HCT116 (cell line): Measurements from ENCODE around the gene FOXP1. TPM values are rescaled to one million over a fixed set of nuclear protein-coding genes. Genes with fewer than 3 reads are reported as not detected.

ENCODE experiments used
- ATAC-seq: fragments of 200-7000 bp; cut with Tn5 transposase; 2 replicates; pipeline ENCODE4 v1.9.1; 2020; ENCODE audit warnings: mild to moderate bottlenecking, moderate library complexity
- BruUV-seq: library from RNA; stranded (reverse); fragments of 400-500 nt; replicated peaks from 2 replicates; lab custom pipeline; 2021; lab: Mats Ljungman, UMichigan
- CTCF ChIA-PET: fragments of 300-600 bp; sonication (Branson Sonifier 250); formaldehyde crosslinking; loops from one replicate; lab custom pipeline; 2021; ENCODE audit warnings: antibody characterized with exemption; lab: Charles Lee
- POLR2A ChIA-PET: fragments of 300-600, 350-600 bp; sonication (Branson Sonifier 250); formaldehyde crosslinking; loops from one replicate; lab custom pipeline; 2021; ENCODE audit warnings: antibody characterized with exemption; lab: Charles Lee
- RAD21 ChIA-PET, 2 experiments: fragments of 300-600 bp; sonication (Branson Sonifier 250); formaldehyde crosslinking; loops; one replicate each; lab custom pipeline; 2023; ENCODE audit warnings: low total read pairs in 2 of 2; ENCODE audit not compliant: uncharacterized antibody in 2 of 2, unreplicated experiment in 2 of 2, low non-redundant PET in 1 of 2; lab: Charles Lee
- DNase-seq: peaks from one replicate; pipeline ENCODE4 v3.0.0-alpha.2; 2010; ENCODE audit warnings: low read depth, low spot score
- H2AFZ ChIP-seq: fragments of 200-600 bp; shearing (Covaris generic), sonication (generic); 2 replicates; pipeline ENCODE4 v1.6.1; 2017; ENCODE audit warnings: low read depth, mixed run types, mixed read lengths, antibody characterized with exemption, low read length; ENCODE audit not compliant: poor library complexity, severe bottlenecking
- H3K27ac ChIP-seq: 2 replicates; pipeline ENCODE4 v1.5.1; 2012; ENCODE audit warnings: low read depth, low read length
- H3K27me3 ChIP-seq: fragments of 200-600 bp; sonication (generic); 2 replicates; pipeline ENCODE4 v1.6.1; 2016; ENCODE audit warnings: mixed run types, low read length, mixed read lengths; ENCODE audit not compliant: insufficient read depth
- H3K36me3 ChIP-seq, 2 experiments: fragments of 200-500 bp in 1 of 2; fragments of 200-600 bp in 1 of 2; sonication (Bioruptor generic) in 1 of 2; sonication (generic) in 1 of 2; 2 replicates each; pipeline versions ENCODE4 v1.5.1 to v1.6.1; 2014 to 2016; ENCODE audit warnings: low read length in 2 of 2, inconsistent platforms in 1 of 2, mixed read lengths in 1 of 2, mixed run types in 1 of 2; ENCODE audit not compliant: insufficient read depth in 2 of 2, control insufficient read depth in 1 of 2
- H3K4me1 ChIP-seq, 2 experiments: fragments of 200-600 bp in 1 of 2; sonication (generic) in 1 of 2; 2 replicates each; pipeline versions ENCODE4 v1.5.1 to v1.6.1; 2012 to 2017; ENCODE audit warnings: low read length in 2 of 2, inconsistent platforms in 1 of 2, mild to moderate bottlenecking in 1 of 2, mixed read lengths in 1 of 2, mixed run types in 1 of 2, moderate library complexity in 1 of 2; ENCODE audit not compliant: insufficient read depth in 2 of 2, control insufficient read depth in 1 of 2
- H3K4me2 ChIP-seq: fragments of 200-600 bp; sonication (generic); 2 replicates; pipeline ENCODE4 v1.6.1; 2017; ENCODE audit warnings: mixed run types, low read length, mixed read lengths
- H3K4me3 ChIP-seq, 2 experiments: fragments of 200-600 bp in 1 of 2; sonication (generic) in 1 of 2; replicated peaks in 1 of 2; 2 replicates each; pipeline ENCODE4 v1.5.1; 2011 to 2016; ENCODE audit warnings: low read length in 2 of 2, control low read depth in 1 of 2, low read depth in 1 of 2, mild to moderate bottlenecking in 1 of 2, mixed read lengths in 1 of 2, mixed run types in 1 of 2
- H3K79me2 ChIP-seq: fragments of 200-600 bp; sonication (generic); 2 replicates; pipeline ENCODE4 v1.6.1; 2017; ENCODE audit warnings: mild to moderate bottlenecking, mixed run types, low read length, moderate library complexity, mixed read lengths; ENCODE audit not compliant: insufficient read depth
- H3K9ac ChIP-seq: fragments of 200-600 bp; sonication (generic); 2 replicates; pipeline ENCODE4 v1.6.1; 2016; ENCODE audit warnings: low read length, mixed read lengths
- H3K9me2 ChIP-seq: fragments of 200-600 bp; sonication (generic), shearing (Covaris generic); 2 replicates; pipeline ENCODE4 v1.6.1; 2017; ENCODE audit warnings: mixed run types, mild to moderate bottlenecking, moderate library complexity; ENCODE audit not compliant: insufficient read depth
- H3K9me3 ChIP-seq, 2 experiments: fragments of 200-500 bp in 1 of 2; fragments of 200-600 bp in 1 of 2; sonication (Bioruptor generic) in 1 of 2; sonication (generic) in 1 of 2; 2 replicates each; pipeline ENCODE4 v1.6.1; 2014 to 2017; ENCODE audit warnings: low read length in 2 of 2, mixed read lengths in 2 of 2, inconsistent platforms in 1 of 2, low read depth in 1 of 2, mild to moderate bottlenecking in 1 of 2, mixed run types in 1 of 2, moderate library complexity in 1 of 2; ENCODE audit not compliant: control insufficient read depth in 1 of 2, insufficient read depth in 1 of 2
- H4K20me1 ChIP-seq: fragments of 200-600 bp; sonication (generic), shearing (Covaris generic); 2 replicates; pipeline ENCODE4 v1.6.1; 2017; ENCODE audit warnings: mixed run types, mild to moderate bottlenecking, moderate library complexity; ENCODE audit not compliant: insufficient read depth
- CEBPB ChIP-seq: IDR thresholded peaks from 2 replicates; pipeline ENCODE4 v1.6.1; 2012; ENCODE audit warnings: low read depth
- EZH2 ChIP-seq: fragments of 200-600 bp; sonication (generic); IDR thresholded peaks from 2 replicates; pipeline ENCODE4 v1.6.1; 2017; ENCODE audit warnings: antibody characterized with exemption, mixed run types
- FOSL1 ChIP-seq: IDR thresholded peaks from 2 replicates; pipeline ENCODE4 v1.6.1; 2012; ENCODE audit warnings: low read depth
- MAX ChIP-seq: IDR thresholded peaks from 2 replicates; pipeline ENCODE4 v1.6.1; 2012
- REST ChIP-seq: IDR thresholded peaks from 2 replicates; pipeline ENCODE4 v1.6.1; 2012; ENCODE audit warnings: low read depth
- SIN3A ChIP-seq: IDR thresholded peaks from 2 replicates; pipeline ENCODE4 v1.6.1; 2012; ENCODE audit warnings: low read depth
- TCF7L2 ChIP-seq: IDR thresholded peaks from 2 replicates; pipeline ENCODE4 v1.7.0; 2011; ENCODE audit warnings: borderline replicate concordance, inconsistent platforms; ENCODE audit not compliant: insufficient read depth, insufficient read length; ENCODE audit errors: extremely low read depth
- intact Hi-C: fragments of 100-400 bp; cut with micrococcal nuclease; formaldehyde crosslinking; loops from 2 replicates; pipeline ENCODE4 v1.10.0; 2022
- total RNA-seq: library from RNA; stranded (reverse); gene quantifications from one replicate; pipeline ENCODE4 v1.2.1, GENCODE V29; 2021; ENCODE audit not compliant: unreplicated experiment

Gene FOXP1
- total RNA-seq, 1 experiment from 2014 or later, result 11.4 TPM

GRCh38 chr3:71247221-71247957 is 336.1 kb downstream of the FOXP1 start:
- no peak overlapping the region for H3K4me3 ChIP-seq
- ATAC-seq, result peak; percentile 60; the same call in 1 of the 2 replicates
- intact Hi-C loops, result no loop called here
- no TSS peak for BruUV-seq
- CTCF ChIA-PET, result no interaction called here
- H3K9ac ChIP-seq, result no peak overlapping the region
- no peaks in the 10 kb centered on the region for H3K4me1 ChIP-seq
- TF ChIP-seq SIN3A, result no peak
- no peak for TF ChIP-seq FOSL1
- TF ChIP-seq CEBPB, result no peak
- TF ChIP-seq EZH2, result no peak
- TF ChIP-seq MAX, result no peak
- TF ChIP-seq REST, result no peak
- TF ChIP-seq TCF7L2, result no peak
- H3K36me3 ChIP-seq, result no peaks in the 10 kb centered on the region
- no peak for DNase-seq
- H4K20me1 ChIP-seq, result no peaks in the 10 kb centered on the region; the same call in 1 of the 2 replicates
- no peaks in the 10 kb centered on the region for H3K9me2 ChIP-seq
- RAD21 ChIA-PET, result no interaction called here
- H3K4me2 ChIP-seq, result no peak overlapping the region
- H3K9me3 ChIP-seq, result no peaks in the 10 kb centered on the region
- POLR2A ChIA-PET, result no interaction called here
- no peak overlapping the region for H3K27ac ChIP-seq
- no peaks in the 10 kb centered on the region for H3K79me2 ChIP-seq
- no peaks in the 10 kb centered on the region; the same call in 1 of the 2 replicates for H3K27me3 ChIP-seq
- no peak overlapping the region for H2AFZ ChIP-seq
